GM21786 (cell line): ENCODE data around the gene FERMT1.

ENCODE experiments used
- ATAC-seq: cut with Tn5 transposase; IDR thresholded peaks from one replicate; pipeline ENCODE4 v1.9.1; 2021; ENCODE audit not compliant: unreplicated experiment

The FERMT1 gene

GRCh38 chr20:6122873-6123648 is at the start of gene FERMT1:
TSS of gene FERMT1 (minus strand) at chr20:6123030. CDS start at chr20:6119554, 3,476 bp downstream.
- peak; percentile 77 for ATAC-seq

GRCh38 chr20:6169251-6169650 is 46.4 kb upstream of the FERMT1 start:
- no peak for ATAC-seq

- no peak for ATAC-seq
Measured at GRCh38 chr20:6168204-6168603, 45.4 kb upstream of the FERMT1 start.

GRCh38 chr20:6165346-6165745 is 42.5 kb upstream of the FERMT1 start:
- no peak for ATAC-seq

GRCh38 chr20:6164421-6165341 is 41.9 kb upstream of the FERMT1 start:
- no peak for ATAC-seq

GRCh38 chr20:6160736-6161135 is 37.9 kb upstream of the FERMT1 start:
- no peak for ATAC-seq

GRCh38 chr20:6157345-6157744 is 34.5 kb upstream of the FERMT1 start:
- no peak for ATAC-seq

- no peak for ATAC-seq
Measured at GRCh38 chr20:6152777-6153176, 29.9 kb upstream of the FERMT1 start.

GRCh38 chr20:6148073-6148472 is 25.2 kb upstream of the FERMT1 start:
- no peak for ATAC-seq

- ATAC-seq: peak; percentile 75
Measured at GRCh38 chr20:6142348-6142993, 19.6 kb upstream of the FERMT1 start.

- ATAC-seq: no peak
Measured at GRCh38 chr20:6140947-6141346, 18.1 kb upstream of the FERMT1 start.

GRCh38 chr20:6135347-6135746 is 12.5 kb upstream of the FERMT1 start:
- no peak for ATAC-seq

GRCh38 chr20:6134592-6134991 is 11.8 kb upstream of the FERMT1 start:
- ATAC-seq: no peak

- no peak for ATAC-seq
Measured at GRCh38 chr20:6130045-6130444, 7.2 kb upstream of the FERMT1 start.

GRCh38 chr20:6127825-6128224 is 5.0 kb upstream of the FERMT1 start:
- ATAC-seq: no peak

GRCh38 chr20:6126846-6127245 is 4.0 kb upstream of the FERMT1 start:
- no peak for ATAC-seq

- ATAC-seq: no peak
Measured at GRCh38 chr20:6123649-6124014, 802 bp upstream of the FERMT1 start.

- peak; percentile 12 for ATAC-seq
Measured at GRCh38 chr20:6122111-6122872, 538 bp downstream of the FERMT1 start.

- ATAC-seq: no peak
Measured at GRCh38 chr20:6121504-6121903, 1.3 kb downstream of the FERMT1 start.

- ATAC-seq: no peak
Measured at GRCh38 chr20:6120491-6120988, 2.3 kb downstream of the FERMT1 start.

GRCh38 chr20:6116758-6117157 is 6.1 kb downstream of the FERMT1 start:
- ATAC-seq: no peak
